CD4-positive, alpha-beta T cell treated with Interleukin-12 subunit alpha and Interleukin-12 subunit beta, for 1 hour (primary cell): Measurements from ENCODE around the gene RAB4A.

ENCODE experiments used
- DNase-seq: peaks from one replicate; pipeline ENCODE4 v3.0.0-alpha.2; 2020

Gene RAB4A

DNA sequence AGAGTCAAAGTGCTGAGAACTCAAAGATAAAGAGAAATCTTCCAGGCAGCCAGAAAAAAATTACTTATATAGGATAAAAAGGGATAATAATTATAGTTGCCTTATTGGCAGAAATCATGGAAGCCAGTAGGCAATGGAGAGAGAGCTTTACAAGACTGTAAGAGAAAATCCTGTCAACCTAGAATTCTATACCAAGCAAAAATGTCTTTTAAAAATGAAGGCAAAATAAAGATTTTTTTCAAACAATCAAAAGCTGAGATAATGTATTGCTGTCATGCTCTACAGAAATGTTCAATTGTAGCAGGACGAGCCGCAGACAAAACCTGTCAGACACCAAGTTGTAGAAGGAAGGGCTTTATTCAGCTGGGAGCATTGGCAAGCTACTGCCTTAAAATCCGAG, 26.8 kb upstream of the RAB4A start:
- no peak for DNase-seq

DNA sequence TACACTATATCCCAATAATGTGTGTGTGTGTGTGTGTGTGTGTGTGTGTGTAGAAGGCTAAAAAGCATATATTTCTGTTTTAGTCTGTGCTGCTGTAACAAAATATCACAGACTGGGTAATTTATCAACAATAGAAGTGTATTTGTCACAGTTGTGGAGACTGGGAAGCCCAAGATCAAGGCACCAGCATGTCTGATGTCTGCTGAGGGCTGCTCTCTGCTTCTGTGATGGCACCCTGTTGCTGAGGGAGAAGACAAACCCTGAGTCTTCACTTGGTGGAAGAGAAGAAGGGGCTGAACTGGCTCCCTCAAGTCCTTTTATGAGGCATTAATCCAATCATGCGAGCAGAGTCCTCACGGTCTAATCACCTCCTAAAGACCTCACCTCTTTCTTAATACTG, 23.0 kb upstream of the RAB4A start:
- no peak for DNase-seq

DNA sequence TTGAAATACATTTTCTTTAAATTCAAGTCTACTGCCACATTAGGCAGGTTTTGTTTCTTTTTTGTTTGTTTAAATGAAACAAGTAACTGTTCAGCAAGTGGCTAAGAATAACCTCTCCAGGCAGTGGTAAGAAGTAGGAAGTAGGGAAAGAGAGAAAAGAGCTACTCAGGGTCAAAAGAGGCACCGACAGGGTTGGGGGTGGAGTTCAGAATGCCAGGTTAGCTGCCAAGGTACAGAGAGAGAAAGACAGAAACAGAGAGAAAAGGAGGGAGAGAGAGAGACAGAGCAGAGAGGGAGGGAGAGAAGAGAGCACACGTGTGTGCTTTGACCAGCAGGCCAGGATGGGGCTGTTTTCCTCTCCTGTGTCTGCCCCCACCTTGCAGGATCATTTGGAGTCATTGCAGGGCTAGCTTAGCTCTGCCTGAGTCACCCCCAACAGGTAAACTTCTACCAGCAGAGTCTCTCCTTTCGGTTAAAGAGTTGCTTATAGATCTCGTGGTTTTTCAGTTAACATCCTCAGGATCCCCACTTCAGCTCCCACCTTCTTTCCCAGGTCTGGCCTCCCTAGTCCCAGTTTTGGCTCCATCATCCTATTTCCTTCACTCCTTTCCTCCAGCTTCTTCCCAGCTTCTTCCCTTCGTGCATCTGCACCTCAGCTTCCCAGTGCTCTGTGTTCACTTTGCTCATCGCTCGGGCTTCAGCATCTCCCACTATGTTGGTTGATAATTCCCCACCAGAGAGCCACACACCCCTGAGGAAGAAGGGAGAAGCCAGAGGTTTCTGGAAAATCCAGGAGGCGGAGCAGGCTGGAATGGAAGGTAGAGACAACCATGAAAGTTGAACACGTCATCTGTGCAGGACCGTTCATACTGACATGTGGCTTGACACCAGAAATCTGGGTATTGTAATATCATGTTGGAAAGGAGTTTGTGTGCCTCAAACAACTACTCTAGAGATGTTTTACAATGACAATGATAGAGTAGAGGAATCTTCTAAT, 21.8 kb upstream of the RAB4A start:
- DNase-seq = no peak

DNA sequence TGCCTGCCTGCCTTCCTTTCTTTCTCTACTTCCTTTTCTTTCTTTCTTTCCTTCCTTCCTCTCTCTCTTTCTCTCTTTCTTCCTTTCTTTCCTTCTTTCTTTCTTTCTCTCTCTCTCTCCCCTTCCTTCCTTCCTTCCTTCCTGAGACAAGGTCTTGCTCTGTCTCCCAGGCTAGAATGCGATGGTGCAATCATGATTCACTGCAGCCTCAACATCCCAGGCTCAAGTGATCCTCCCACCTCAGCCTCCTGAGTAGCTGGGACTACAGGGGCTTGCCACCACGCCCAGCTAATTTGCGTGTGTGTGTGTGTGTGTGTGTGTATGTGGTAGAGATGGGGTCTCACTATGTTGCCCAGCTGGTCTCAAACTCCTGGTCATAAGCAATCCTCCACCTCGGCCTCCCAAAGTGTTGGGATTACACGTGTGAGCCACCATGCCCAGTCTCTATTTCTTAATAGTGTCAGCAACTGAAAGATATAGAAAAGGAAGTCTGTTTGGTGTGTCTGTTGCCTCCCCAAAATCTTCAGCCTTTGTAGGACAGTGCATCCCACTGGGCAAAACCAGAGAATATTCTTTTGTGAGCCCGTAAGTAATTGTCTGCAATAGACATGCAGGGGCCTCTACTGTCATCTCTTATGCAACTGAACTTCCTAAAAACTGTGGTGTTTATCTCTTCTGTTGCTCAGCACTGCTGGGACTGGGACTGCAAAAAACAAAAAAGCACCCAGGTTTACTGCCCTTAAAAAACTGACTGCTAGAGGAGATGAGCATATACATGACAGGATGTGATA, 20.9 kb upstream of the RAB4A start:
- DNase-seq = no peak

DNA sequence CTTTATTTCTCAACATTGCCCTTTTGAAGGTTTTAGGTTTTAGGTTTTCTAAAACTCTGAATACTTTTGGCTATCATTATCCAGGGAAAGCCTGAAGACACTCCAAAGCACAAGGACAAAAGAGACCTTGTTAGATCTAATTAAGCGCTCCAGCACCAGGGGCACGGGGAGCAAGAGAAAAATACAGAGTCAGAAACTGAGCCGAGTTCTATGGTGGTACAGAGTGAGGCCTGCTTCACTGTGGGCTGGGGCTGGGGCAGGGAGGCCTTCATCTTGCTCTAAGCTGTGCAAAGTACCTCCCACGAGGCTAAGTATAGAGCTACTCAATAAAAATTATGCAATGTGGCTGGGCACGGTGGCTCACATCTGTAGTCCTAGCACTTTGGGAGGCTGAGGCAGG, 19.7 kb upstream of the RAB4A start:
- DNase-seq = no peak

DNA sequence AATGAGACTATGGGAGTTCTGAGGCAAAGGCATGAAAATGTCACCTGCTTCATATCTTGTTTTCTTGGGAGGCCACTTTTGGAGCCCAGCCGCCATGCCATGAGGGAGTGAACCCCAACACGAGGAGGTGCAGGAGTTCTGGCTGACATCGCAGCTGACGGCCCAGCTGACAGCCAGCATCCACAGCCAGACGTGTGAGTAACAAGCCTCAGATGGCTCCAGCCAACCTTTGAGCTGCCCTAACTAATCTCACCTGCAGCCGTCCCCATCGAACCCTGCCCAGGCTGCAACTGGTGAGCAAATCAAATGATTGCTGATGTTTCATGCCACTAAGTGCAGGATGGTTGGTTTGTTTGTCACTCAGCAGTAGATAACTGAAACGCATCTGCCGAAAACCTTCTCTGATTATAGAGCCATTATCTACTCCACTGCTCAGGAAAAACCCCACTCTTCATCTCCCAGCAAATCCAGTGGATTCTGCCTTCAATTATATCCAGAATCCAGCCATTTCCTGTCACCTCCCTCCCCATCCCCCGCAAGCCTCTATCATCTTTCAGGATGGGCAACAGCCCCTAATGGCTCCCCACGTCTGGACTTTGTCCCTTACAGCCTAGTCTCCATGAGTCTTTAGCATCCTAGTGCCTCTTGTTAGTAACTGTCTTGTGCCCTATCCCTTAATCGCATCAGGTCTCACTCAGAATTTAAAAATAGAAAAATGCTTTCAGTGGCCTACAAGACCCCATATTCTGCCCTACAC, 18.5 kb upstream of the RAB4A start:
- no peak for DNase-seq

DNA sequence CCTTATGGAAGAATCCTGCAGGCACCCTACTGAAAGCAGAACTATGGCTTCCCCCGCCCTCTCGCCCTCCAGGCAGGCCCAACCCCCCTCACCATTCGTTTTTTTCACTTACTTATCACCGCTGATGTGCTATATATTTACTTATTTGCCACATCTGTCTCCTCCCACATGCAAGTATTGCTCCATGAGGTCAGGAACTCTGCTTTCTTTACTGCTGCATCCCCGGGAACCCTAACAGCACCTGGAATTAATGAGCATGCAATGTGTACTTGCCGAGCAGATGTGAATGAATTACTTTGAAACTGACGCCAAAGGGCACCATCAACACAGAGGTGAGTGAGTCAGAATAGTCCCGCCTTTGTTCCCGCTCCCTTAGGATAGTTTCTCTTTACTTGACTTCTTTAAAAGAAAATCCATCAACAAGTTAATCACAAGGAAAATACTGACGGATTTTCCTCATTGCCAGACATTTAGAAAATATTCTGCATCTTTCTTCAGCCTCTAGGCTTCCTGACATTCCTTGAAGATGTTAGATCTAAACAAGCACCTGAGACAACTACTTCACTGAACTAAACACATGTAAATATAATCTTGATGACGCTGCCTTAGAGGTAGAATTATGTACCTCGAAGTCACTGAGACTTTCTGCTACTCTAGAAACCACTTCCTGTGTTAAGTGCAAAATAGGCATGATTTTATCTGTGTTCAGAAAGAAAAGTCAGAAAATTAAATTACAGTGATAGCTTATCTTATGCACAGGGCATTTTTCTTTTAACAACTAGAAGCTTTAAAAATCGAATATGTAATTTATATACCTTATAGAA, 17.5 kb upstream of the RAB4A start:
- peak; percentile 71 for DNase-seq

DNA sequence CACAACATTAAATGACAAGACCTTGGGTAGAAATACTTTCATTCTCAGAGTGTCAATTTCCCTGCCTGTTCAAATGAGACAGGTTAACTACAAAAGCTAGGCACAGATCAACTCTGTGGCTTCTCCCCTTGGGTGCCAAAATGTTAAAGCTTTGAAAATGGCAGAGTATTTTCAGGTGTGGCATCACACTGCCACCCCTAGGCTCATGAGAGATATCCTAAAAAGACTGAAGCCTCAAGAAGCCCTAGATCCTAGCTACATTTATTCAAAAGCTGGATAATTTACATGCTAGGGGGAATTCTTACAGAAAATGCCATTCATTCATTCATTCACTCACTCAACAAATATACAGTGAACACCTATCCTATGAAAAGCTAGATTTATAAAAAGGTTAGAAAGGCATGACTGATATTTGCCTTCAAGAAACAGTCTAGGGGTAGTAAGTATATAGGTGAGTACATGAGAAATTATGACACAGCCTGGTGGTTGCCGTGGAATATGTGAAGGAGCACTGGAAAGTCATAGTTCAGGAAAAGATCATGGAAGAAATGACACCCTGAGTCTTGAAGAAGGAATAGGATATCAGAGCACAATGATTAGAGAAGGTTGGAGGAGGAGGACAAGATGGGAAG, 15.9 kb upstream of the RAB4A start:
- peak; percentile 57 for DNase-seq

DNA sequence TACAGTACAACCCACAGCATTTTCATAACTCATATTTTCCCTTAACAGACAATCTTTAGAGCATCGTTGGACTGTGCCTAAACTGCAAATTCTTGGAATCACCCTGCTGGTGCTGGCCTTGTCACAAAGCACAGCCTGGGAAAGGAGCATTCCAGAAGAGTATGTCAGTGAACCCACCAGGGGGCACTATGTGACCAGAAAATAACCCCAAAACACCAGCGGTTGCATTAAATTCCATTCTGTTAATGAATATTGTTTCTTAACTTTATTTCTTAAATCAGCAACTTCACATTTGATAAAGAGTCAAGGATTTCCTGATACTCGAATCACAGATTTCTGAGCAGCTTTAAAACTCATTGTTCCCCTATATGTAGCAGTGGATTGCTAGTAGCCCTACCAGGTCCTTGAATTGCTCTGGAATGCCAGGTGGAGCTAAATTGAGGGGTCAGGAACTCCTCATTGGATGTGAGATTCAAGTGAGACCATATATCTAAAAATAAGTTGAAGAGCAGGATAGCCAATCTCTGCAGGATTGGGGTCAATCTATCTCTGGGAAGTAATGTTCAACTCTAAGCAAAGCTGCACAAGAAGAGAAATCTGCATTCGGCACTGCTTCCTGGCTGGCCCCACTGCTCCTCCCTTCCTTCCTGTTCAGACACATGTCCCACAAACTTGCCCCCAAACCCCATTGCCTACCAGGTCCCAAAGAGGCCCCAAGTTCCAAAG, 12.7 kb upstream of the RAB4A start:
- peak; percentile 78 for DNase-seq

DNA sequence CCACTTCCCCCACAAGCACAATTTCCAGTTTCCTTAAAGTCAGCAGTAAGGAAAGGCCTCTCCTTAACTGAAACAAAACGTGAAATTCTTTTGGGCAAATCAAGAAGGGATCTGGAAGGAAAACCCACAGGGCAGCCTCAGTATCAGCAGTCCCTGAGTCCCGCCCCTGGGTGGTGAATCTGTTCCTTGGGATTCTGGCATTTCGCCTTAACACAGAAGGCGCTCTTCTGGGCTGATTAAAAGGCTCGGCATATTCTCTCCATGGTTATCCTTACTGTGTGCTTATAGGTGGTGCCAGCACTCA, 12.2 kb upstream of the RAB4A start:
- DNase-seq = no peak

DNA sequence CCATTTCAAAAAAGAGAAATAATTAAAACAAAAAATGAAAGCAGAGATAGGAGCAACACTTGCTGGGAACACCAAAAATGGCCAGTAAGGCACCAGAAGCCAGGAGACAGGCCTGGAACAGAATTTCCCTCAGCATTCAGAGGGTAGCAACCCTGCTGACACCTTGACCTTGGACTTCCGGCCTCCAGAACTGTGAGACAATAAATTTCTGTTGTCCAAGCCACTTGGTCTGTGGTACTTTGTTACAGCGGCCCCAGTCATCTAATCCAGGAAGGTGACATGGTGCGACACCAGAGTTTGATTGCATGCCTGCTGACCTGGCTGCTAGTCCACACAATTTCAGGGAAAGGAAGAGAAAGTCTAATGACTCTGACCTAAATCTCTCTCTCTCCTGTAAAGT, 10.6 kb upstream of the RAB4A start:
- DNase-seq = no peak

DNA sequence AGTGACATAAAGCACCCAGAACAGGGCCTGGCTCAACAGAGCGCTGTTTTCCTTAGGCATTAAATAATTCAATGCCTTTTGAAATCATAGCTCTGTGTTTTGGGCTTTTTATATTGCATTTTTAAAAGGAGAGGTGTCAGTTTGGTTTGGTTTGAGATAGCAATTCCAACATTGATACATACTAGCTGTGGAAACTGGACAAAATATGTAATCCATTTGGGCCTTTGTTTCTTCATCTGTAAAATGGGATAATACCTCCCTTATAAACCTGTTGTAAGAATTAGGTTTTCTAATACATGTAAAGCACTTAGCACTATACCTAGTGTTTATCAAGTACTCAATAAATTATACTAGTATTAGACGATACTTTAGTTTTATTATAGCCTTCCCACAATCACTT, 8.7 kb upstream of the RAB4A start:
- no peak for DNase-seq

DNA sequence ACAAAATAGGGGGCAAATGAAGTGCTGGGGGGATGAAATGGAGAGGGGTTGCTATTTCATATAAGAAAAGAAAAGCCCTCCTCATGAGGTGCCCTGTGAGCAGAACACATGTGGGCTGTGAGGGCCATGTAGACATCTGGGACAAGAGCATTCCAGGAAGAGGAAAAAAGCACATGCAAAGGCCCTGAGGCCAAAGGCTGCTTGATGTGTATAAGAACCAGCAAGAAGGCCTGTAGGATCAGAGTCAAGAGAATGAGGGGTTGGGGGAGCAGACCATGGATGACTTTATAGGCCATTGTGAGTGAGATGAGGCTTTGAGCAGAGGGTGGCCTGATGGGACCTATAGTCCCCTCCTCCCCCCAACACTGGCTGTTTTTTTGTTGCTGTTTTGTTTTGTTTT, 7.7 kb upstream of the RAB4A start:
- no peak for DNase-seq

DNA sequence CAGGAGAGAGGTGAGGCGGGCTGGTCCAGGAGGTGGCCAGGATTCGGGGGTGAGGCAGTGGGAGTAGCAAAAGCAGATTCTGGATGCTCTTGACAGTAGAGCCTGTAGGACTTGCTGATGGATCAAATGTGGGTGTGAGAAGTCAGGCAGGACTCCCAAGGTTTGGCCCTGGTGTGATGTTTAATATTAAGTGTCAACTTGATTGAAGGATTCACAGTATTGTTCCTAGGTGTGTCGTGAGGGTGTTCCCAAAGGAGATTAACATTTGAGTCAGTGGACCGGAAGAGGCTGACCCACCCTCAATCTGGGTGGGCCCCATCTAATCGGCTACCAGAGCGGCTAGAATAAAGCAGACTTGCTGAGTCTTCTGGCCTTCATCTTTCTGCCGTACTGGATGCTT, 6.8 kb upstream of the RAB4A start:
- DNase-seq = no peak

DNA sequence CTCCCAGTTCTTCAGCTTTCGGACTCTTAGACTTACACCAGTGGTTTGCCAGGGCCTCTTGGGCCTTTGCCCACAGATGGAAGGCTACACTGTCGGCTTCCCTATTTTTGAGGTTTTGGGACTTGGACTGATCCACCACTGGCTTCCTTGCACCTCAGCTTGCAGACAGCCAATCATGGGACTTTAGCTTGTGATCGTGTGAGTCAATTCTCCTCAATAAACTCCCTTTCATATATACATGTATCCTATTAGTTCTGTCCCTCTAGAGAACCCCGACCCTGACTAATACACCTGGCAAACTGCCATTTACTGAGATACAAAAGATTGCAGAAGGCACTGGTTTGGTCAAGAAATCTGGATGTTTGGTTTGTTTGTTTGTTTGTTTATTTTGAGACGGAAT, 6.4 kb upstream of the RAB4A start:
- no peak for DNase-seq

DNA sequence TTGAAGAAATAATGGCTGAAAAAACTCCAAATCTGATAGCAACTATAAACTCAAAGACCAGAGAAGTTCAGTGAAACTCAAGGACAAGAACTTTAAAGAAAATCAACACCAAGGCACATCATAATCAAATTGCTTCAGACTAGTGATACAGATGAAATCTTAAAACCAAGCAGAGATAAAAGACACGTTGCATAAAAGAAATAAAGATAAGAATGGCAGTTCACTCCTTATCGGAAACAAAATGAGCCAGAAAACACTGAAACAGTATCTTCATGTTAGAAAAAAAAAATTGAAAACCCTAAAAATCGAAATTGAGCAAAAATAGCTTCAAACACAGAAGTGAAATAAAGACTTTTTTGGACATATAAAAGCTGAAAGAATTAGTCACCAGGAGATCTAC, 4.6 kb upstream of the RAB4A start:
- no peak for DNase-seq

DNA sequence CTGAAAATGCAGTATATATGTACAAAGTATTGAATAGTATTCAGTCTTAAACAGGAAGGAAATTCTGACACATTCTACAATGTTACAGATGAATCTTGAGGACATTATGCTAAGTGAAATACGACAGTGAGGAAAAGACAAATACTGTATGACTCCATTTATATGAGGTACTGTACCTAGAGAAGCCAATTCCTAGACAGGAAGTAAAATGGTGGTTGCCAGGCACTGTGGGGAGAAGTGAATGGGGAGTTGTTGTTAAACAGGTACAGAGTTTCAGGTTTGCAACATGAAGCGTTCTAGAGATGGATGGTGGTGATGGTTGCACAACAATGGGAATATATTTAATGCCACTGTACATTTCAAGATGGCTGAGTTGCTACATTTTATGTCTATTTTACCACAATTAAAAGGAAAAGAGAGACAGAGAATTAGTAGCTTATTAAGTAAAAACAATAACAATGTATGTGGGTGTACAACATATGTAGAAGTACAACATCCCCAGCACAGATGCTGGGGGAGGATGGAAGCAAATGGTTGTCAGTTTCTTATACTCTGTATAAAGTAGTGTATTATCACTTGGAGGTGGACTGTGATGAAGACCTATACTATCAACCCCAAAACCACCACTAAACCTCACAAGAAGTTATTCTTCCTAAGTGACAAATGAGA, 3.9 kb upstream of the RAB4A start:
- DNase-seq = no peak

DNA sequence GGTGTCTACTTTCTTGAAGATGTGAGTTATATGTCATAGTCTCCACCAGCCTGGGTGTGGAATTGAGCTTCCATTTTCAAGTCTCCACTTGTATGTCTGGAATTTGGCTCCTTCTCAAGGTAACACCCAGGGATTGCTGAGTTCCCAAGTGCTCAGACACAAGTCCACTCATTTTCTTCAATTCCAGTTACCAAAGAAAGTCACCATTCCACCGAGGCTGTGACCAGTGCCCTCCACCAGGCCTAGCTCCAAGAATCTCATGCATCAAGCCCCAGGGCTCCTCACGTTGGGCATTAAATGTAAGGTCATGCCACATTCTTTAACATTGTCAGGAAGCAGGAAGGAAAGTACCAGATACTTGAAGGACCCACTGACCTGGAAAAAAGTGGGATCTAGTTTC, 2.4 kb upstream of the RAB4A start:
- DNase-seq = no peak

DNA sequence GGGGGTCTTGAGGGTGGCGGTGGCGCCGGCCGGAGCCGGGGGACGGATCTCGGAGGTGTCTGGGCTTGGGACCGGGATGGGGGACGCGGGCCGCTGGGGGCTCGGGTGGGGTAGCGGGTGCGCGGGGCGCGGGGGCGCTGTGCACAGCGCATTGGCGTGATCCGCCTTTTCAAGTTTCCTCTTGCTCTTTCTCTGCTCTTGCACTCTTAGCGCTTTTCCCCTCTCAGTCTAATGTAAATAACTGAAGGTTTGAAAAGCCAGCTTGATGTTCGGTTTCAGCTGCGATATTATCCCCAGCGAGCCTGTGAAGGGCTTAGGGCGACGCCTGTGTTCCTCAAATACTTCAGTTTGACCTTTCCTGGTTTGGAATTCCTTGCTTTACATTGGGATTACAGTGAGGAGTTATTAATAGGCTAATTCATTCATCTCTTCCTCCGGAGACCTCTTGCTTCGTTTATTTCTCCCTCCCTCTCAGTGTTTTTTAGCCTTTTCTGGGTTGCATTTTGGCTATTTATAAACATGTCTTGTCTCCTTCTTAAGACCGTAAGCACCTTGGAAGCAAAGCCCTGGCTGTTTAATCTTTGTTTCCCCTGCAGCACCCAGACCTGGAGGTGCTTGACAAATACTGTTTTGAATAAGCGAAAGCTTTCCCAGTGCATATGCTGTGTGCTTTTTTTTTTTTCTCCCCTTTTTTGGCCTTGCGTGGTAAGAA, 693 bp downstream of the RAB4A start:
- peak; percentile 54 for DNase-seq
